Urinary bladder (tissue), 4 donors: ENCODE measurements around the gene C4orf50. TPM values are rescaled to one million over a fixed set of nuclear protein-coding genes. Genes with fewer than 3 reads are reported as not detected.

ENCODE experiments used
- DNase-seq: peaks from one replicate; pipeline ENCODE4 v3.0.0-alpha.2; 2015; ENCODE audit errors: extremely low spot score
- H3K27ac ChIP-seq: one replicate; pipeline ENCODE4 v1.5.1; 2013; ENCODE audit warnings: low read depth, mild to moderate bottlenecking, moderate library complexity
- H3K36me3 ChIP-seq: one replicate; pipeline ENCODE4 v1.6.1; 2013; ENCODE audit warnings: mild to moderate bottlenecking, moderate library complexity; ENCODE audit not compliant: insufficient read depth
- H3K4me1 ChIP-seq: one replicate; pipeline ENCODE4 v1.6.1; 2013; ENCODE audit warnings: mild to moderate bottlenecking, moderate library complexity; ENCODE audit not compliant: insufficient read depth
- H3K4me3 ChIP-seq: one replicate; pipeline ENCODE4 v1.5.1; 2013; ENCODE audit warnings: low read depth, low read length
- WGBS: extraction: QIAGEN DNeasy Blood & Tissue Kit; methylation state at CpG from one replicate; pipeline ENCODE4 v1.1.7; 2013; 5-methylcytosine and 5-hydroxymethylcytosine counted together
- polyA plus RNA-seq: library from polyadenylated mRNA; stranded (reverse); fragments of 200-250 nt; gene quantifications from one replicate; pipeline ENCODE4 v1.2.3, GENCODE V29; 2013
- total RNA-seq: library from RNA; depleted of rRNA; stranded (reverse); fragments of >200 nt; gene quantifications from one replicate; pipeline ENCODE4 v1.2.3, GENCODE V29; 2014
- donor health status: healthy with polysubstance abuse.
- donor health status: healthy.

C4orf50 gene
- total and polyA plus RNA-seq, 2 donors = 0.04 to 0.32 TPM

GRCh38 chr4:5940470-5941203 lies 77.6 kb downstream of the C4orf50 start:
- Histone ChIP-seq H3K4me1 (no peaks in the 10 kb centered on the region), H3K36me3 (no peaks in the 10 kb centered on the region), H3K27ac (no peak overlapping the region), H3K4me3 (no peak overlapping the region)
- DNase-seq = no peak
- 59% methylated on average over 3 of the region's 3 CpGs for WGBS

GRCh38 chr4:5933996-5934831 lies 84.0 kb downstream of the C4orf50 start:
- Histone ChIP-seq H3K27ac (no peak overlapping the region), H3K4me1 (no peaks in the 10 kb centered on the region), H3K4me3 (no peak overlapping the region), H3K36me3 (no peaks in the 10 kb centered on the region)
- no peak for DNase-seq
- 64% methylated on average over 16 of the region's 16 CpGs for WGBS

- no peak overlapping the region for H3K4me3 ChIP-seq
- WGBS = 45% methylated on average over 4 of the region's 4 CpGs
- no peaks in the 10 kb centered on the region for H3K4me1 ChIP-seq
- no peak overlapping the region for H3K27ac ChIP-seq
- H3K36me3 ChIP-seq = no peaks in the 10 kb centered on the region
- no peak for DNase-seq
Measured at GRCh38 chr4:5933116-5933515, 85.1 kb downstream of the C4orf50 start.

- DNase-seq = no peak
- Histone ChIP-seq H3K4me3 (no peak overlapping the region), H3K27ac (no peak overlapping the region), H3K4me1 (no peaks in the 10 kb centered on the region), H3K36me3 (no peaks in the 10 kb centered on the region)
- 69% methylated on average over 12 of the region's 12 CpGs for WGBS
Measured at GRCh38 chr4:5932035-5932568, 86.1 kb downstream of the C4orf50 start.

GRCh38 chr4:5931526-5931925 lies 86.7 kb downstream of the C4orf50 start:
- no peak for DNase-seq
- H3K4me3 ChIP-seq = no peak overlapping the region
- no peak overlapping the region for H3K27ac ChIP-seq
- 53% methylated on average over 9 of the region's 9 CpGs for WGBS
- no peaks in the 10 kb centered on the region for H3K4me1 ChIP-seq
- H3K36me3 ChIP-seq = no peaks in the 10 kb centered on the region

- H3K27ac ChIP-seq = no peak overlapping the region
- DNase-seq = no peak
- no peaks in the 10 kb centered on the region for H3K36me3 ChIP-seq
- WGBS = 56% methylated on average over 7 of the region's 7 CpGs
- no peak overlapping the region for H3K4me3 ChIP-seq
- no peaks in the 10 kb centered on the region for H3K4me1 ChIP-seq
Measured at GRCh38 chr4:5930876-5931275, 87.4 kb downstream of the C4orf50 start.

- Histone ChIP-seq H3K4me3 (no peak overlapping the region), H3K27ac (no peak overlapping the region), H3K4me1 (no peaks in the 10 kb centered on the region), H3K36me3 (no peaks in the 10 kb centered on the region)
- DNase-seq = no peak
- WGBS = 82% methylated on average over 8 of the region's 8 CpGs
Measured at GRCh38 chr4:5930456-5930855, 87.8 kb downstream of the C4orf50 start.

GRCh38 chr4:5928844-5929420 lies 89.3 kb downstream of the C4orf50 start:
- H3K4me1 ChIP-seq = no peaks in the 10 kb centered on the region
- no peak overlapping the region for H3K27ac ChIP-seq
- no peaks in the 10 kb centered on the region for H3K36me3 ChIP-seq
- H3K4me3 ChIP-seq = no peak overlapping the region
- 48% methylated on average over 8 of the region's 8 CpGs for WGBS
- no peak for DNase-seq

- Histone ChIP-seq H3K4me1 (no peaks in the 10 kb centered on the region), H3K36me3 (no peaks in the 10 kb centered on the region), H3K27ac (no peak overlapping the region), H3K4me3 (no peak overlapping the region)
- 52% methylated on average over 8 of the region's 8 CpGs for WGBS
- DNase-seq = no peak
Measured at GRCh38 chr4:5928274-5928673, 90.0 kb downstream of the C4orf50 start.

GRCh38 chr4:5927747-5928146 lies 90.5 kb downstream of the C4orf50 start:
- H3K27ac ChIP-seq = no peak overlapping the region
- WGBS = 65% methylated on average over 4 of the region's 4 CpGs
- no peaks in the 10 kb centered on the region for H3K36me3 ChIP-seq
- H3K4me1 ChIP-seq = no peaks in the 10 kb centered on the region
- no peak overlapping the region for H3K4me3 ChIP-seq
- DNase-seq = no peak

GRCh38 chr4:5927116-5927515 lies 91.1 kb downstream of the C4orf50 start:
- DNase-seq = no peak
- Histone ChIP-seq H3K36me3 (no peaks in the 10 kb centered on the region), H3K4me1 (no peaks in the 10 kb centered on the region), H3K27ac (no peak overlapping the region), H3K4me3 (no peak overlapping the region)
- 76% methylated on average over 3 of the region's 3 CpGs for WGBS

GRCh38 chr4:5926598-5926997 lies 91.6 kb downstream of the C4orf50 start:
- WGBS = 59% methylated on average over 7 of the region's 7 CpGs
- Histone ChIP-seq H3K36me3 (no peaks in the 10 kb centered on the region), H3K4me1 (no peaks in the 10 kb centered on the region), H3K27ac (no peak overlapping the region), H3K4me3 (no peak overlapping the region)
- no peak for DNase-seq

- Histone ChIP-seq H3K4me3 (no peak overlapping the region), H3K36me3 (no peaks in the 10 kb centered on the region), H3K27ac (no peak overlapping the region), H3K4me1 (no peaks in the 10 kb centered on the region)
- DNase-seq = no peak
- WGBS = 76% methylated on average over 16 of the region's 16 CpGs
Measured at GRCh38 chr4:5925419-5926200, 92.6 kb downstream of the C4orf50 start.
